H1 (cell line): ENCODE data around the gene ACTG2. TPM values are rescaled to one million over a fixed set of nuclear protein-coding genes. Genes with fewer than 3 reads are reported as not detected.

Source experiments
- CTCF ChIA-PET: fragments of 300-600 bp; sonication (Branson Sonifier 250); formaldehyde crosslinking; loops from one replicate; lab custom pipeline; 2021; ENCODE audit not compliant: partially characterized antibody; lab: Charles Lee
- POLR2A ChIA-PET: fragments of 300-600 bp; sonication (Branson Sonifier 250); formaldehyde crosslinking; loops from one replicate; lab custom pipeline; 2021; ENCODE audit warnings: inconsistent platforms; ENCODE audit not compliant: partially characterized antibody; lab: Charles Lee
- DNase-seq, 2 experiments: peaks; one replicate each; pipeline versions ENCODE4 v3.0.0 to v3.0.0-alpha.2; 2010 to 2022; ENCODE audit warnings: low spot score in 2 of 2, low read depth in 1 of 2, mixed read lengths in 1 of 2
- FAIRE-seq: peaks from 2 replicates; lab custom pipeline; 2011; peaks lifted over from hg19 to GRCh38; lab: Jason Lieb, UNC
- H2AFZ ChIP-seq: 2 replicates; pipeline ENCODE4 v1.8.1; 2012; ENCODE audit warnings: low read length, inconsistent platforms
- H2AK5ac ChIP-seq: 2 replicates; pipeline ENCODE4 v1.6.1; 2013; ENCODE audit warnings: low read depth, low read length
- H2BK120ac ChIP-seq: replicated peaks from 2 replicates; pipeline ENCODE3; 2013; ENCODE audit warnings: low read depth, low read length, inconsistent platforms
- H2BK12ac ChIP-seq: 2 replicates; pipeline ENCODE4 v1.6.1; 2013; ENCODE audit warnings: low read depth, low read length
- H2BK15ac ChIP-seq: 2 replicates; pipeline ENCODE4 v1.6.1; 2013; ENCODE audit warnings: low read length
- H2BK20ac ChIP-seq: 2 replicates; pipeline ENCODE4 v1.6.1; 2013; ENCODE audit warnings: low read length
- H2BK5ac ChIP-seq: 2 replicates; pipeline ENCODE4 v1.6.1; 2013; ENCODE audit warnings: low read depth, low read length
- H3K14ac ChIP-seq: 2 replicates; pipeline ENCODE4 v1.6.1; 2013; ENCODE audit warnings: inconsistent platforms; ENCODE audit not compliant: insufficient read length
- H3K18ac ChIP-seq: 2 replicates; pipeline ENCODE4 v1.6.1; 2013; ENCODE audit warnings: low read length; ENCODE audit errors: extremely low read depth
- H3K23ac ChIP-seq: 2 replicates; pipeline ENCODE4 v1.6.1; 2013; ENCODE audit warnings: inconsistent platforms; ENCODE audit not compliant: insufficient read length
- H3K23me2 ChIP-seq: 2 replicates; pipeline ENCODE4 v1.6.1; 2013; ENCODE audit warnings: low read depth, low read length
- H3K27ac ChIP-seq: 2 replicates; pipeline ENCODE4 v1.6.1; 2011; ENCODE audit warnings: low read depth, low read length, inconsistent platforms
- H3K27me3 ChIP-seq, 4 experiments: replicated peaks in 1 of 4; 1 replicate in 1 of 4; 2 replicates in 3 of 4; pipeline versions ENCODE4 v1.6.1 to v1.8.1; 2011 to 2013; ENCODE audit warnings: low read length in 3 of 4, mild to moderate bottlenecking in 3 of 4, inconsistent platforms in 2 of 4, mixed read lengths in 2 of 4, moderate library complexity in 1 of 4; ENCODE audit not compliant: control insufficient read depth in 3 of 4, insufficient read depth in 3 of 4; ENCODE audit errors: extremely low read depth in 1 of 4
- H3K36me3 ChIP-seq, 4 experiments: 2 replicates each; pipeline versions ENCODE4 v1.6.1 to v1.8.1; 2011 to 2013; ENCODE audit warnings: mild to moderate bottlenecking in 4 of 4, low read length in 3 of 4, moderate library complexity in 2 of 4, control low read depth in 1 of 4, inconsistent platforms in 1 of 4; ENCODE audit not compliant: insufficient read depth in 4 of 4, control insufficient read depth in 2 of 4
- H3K4ac ChIP-seq: replicated peaks from 2 replicates; pipeline ENCODE3; 2013; ENCODE audit warnings: low read length, low read depth, mixed read lengths, inconsistent platforms; ENCODE audit not compliant: insufficient read length
- H3K4me1 ChIP-seq, 4 experiments: replicated peaks in 1 of 4; 1 replicate in 1 of 4; 2 replicates in 3 of 4; pipeline versions ENCODE4 v1.6.1 to v1.8.1; 2011 to 2013; ENCODE audit warnings: low read length in 3 of 4, inconsistent platforms in 2 of 4, mixed read lengths in 1 of 4; ENCODE audit not compliant: insufficient read depth in 4 of 4, control insufficient read depth in 3 of 4
- H3K4me2 ChIP-seq, 2 experiments: 2 replicates each; pipeline versions ENCODE4 v1.6.1 to v1.8.1; 2011 to 2013; ENCODE audit warnings: low read depth in 2 of 2, low read length in 2 of 2, control low read depth in 1 of 2, inconsistent platforms in 1 of 2, mild to moderate bottlenecking in 1 of 2; ENCODE audit not compliant: insufficient read depth in 1 of 2
- H3K4me3 ChIP-seq, 4 experiments: fragments of 200-600, 300-600 bp in 1 of 4; sonication (generic), shearing (Covaris generic), sonication (Bioruptor Twin) in 1 of 4; 2 replicates each; pipeline versions ENCODE4 v1.5.1 to v1.8.1; 2011 to 2016; ENCODE audit warnings: low read length in 4 of 4, low read depth in 3 of 4, control low read depth in 2 of 4, inconsistent platforms in 2 of 4, mild to moderate bottlenecking in 2 of 4, mixed read lengths in 1 of 4, moderate library complexity in 1 of 4; ENCODE audit not compliant: insufficient read depth in 2 of 4; ENCODE audit errors: extremely low read depth in 1 of 4
- H3K56ac ChIP-seq: replicated peaks from 2 replicates; pipeline ENCODE3; 2013; ENCODE audit warnings: low read depth, mild to moderate bottlenecking, mixed read lengths, low read length, inconsistent platforms; ENCODE audit not compliant: insufficient read length
- H3K79me1 ChIP-seq: 2 replicates; pipeline ENCODE4 v1.6.1; 2013; ENCODE audit warnings: low read depth, low read length, control low read depth
- H3K79me2 ChIP-seq, 2 experiments: 2 replicates each; pipeline versions ENCODE4 v1.6.1 to v1.8.1; 2012 to 2013; ENCODE audit warnings: low read length in 2 of 2, mild to moderate bottlenecking in 2 of 2, inconsistent platforms in 1 of 2; ENCODE audit not compliant: insufficient read depth in 2 of 2, control insufficient read depth in 1 of 2
- H3K9ac ChIP-seq, 4 experiments: replicated peaks in 1 of 4; 1 replicate in 1 of 4; 2 replicates in 3 of 4; pipeline versions ENCODE4 v1.6.1 to v1.8.1; 2011 to 2013; ENCODE audit warnings: low read depth in 3 of 4, low read length in 3 of 4, control low read depth in 2 of 4, mild to moderate bottlenecking in 2 of 4, moderate library complexity in 2 of 4, inconsistent platforms in 1 of 4; ENCODE audit errors: extremely low read depth in 1 of 4
- H3K9me3 ChIP-seq, 2 experiments: 2 replicates each; pipeline versions ENCODE4 v1.6.1 to v1.8.1; 2012 to 2013; ENCODE audit warnings: mild to moderate bottlenecking in 2 of 2, moderate library complexity in 2 of 2, control low read depth in 1 of 2, inconsistent platforms in 1 of 2, low read depth in 1 of 2, low read length in 1 of 2, mixed read lengths in 1 of 2; ENCODE audit not compliant: insufficient read depth in 2 of 2
- H4K20me1 ChIP-seq, 2 experiments: replicated peaks in 1 of 2; 2 replicates each; pipeline versions ENCODE3 to v1.8.1; 2011 to 2013; ENCODE audit warnings: inconsistent platforms in 2 of 2, low read length in 2 of 2, mild to moderate bottlenecking in 1 of 2; ENCODE audit not compliant: insufficient read depth in 2 of 2, control insufficient read depth in 1 of 2
- H4K5ac ChIP-seq: 2 replicates; pipeline ENCODE4 v1.6.1; 2013; ENCODE audit warnings: low read length, low read depth, mixed read lengths, inconsistent platforms; ENCODE audit not compliant: insufficient read length
- H4K8ac ChIP-seq: 2 replicates; pipeline ENCODE4 v1.8.0; 2013; ENCODE audit warnings: mild to moderate bottlenecking, moderate library complexity, low read length, inconsistent platforms; ENCODE audit not compliant: insufficient read depth; ENCODE audit errors: extremely low read depth
- H4K91ac ChIP-seq: replicated peaks from 2 replicates; pipeline ENCODE3; 2013; ENCODE audit warnings: low read length, mixed read lengths, inconsistent platforms; ENCODE audit not compliant: insufficient read length
- CBX5 ChIP-seq: fragments of 300-800, 300-1000 bp; sonication (generic); IDR thresholded peaks from 2 replicates; pipeline ENCODE4 v1.7.1; 2016; ENCODE audit warnings: antibody characterized with exemption, low read length, low read depth
- FOSL1 ChIP-seq: IDR thresholded peaks from 2 replicates; pipeline ENCODE4 v1.6.1; 2011; ENCODE audit warnings: mild to moderate bottlenecking, low read depth, low read length, moderate library complexity; ENCODE audit not compliant: insufficient read depth
- NANOG ChIP-seq: IDR thresholded peaks from 2 replicates; pipeline ENCODE4 v1.6.1; 2011; ENCODE audit warnings: low read length, low read depth, mild to moderate bottlenecking, inconsistent platforms; ENCODE audit not compliant: insufficient read depth, poor library complexity, severe bottlenecking
- POU5F1 ChIP-seq: IDR thresholded peaks from 2 replicates; pipeline ENCODE4 v1.6.1; 2011; ENCODE audit warnings: low read depth, mild to moderate bottlenecking, low read length, moderate library complexity
- RXRA ChIP-seq: IDR thresholded peaks from 2 replicates; pipeline ENCODE4 v1.6.1; 2011; ENCODE audit warnings: low read depth, mild to moderate bottlenecking, low read length, moderate library complexity; ENCODE audit not compliant: insufficient read depth
- SP1 ChIP-seq: IDR thresholded peaks from 2 replicates; pipeline ENCODE4 v1.6.1; 2011; ENCODE audit warnings: low read depth, low read length
- SP2 ChIP-seq: IDR thresholded peaks from 2 replicates; pipeline ENCODE4 v1.6.1; 2012; ENCODE audit warnings: mild to moderate bottlenecking, low read length, inconsistent platforms
- TAF1 ChIP-seq: IDR thresholded peaks from 2 replicates; pipeline ENCODE4 v1.6.1; 2011; ENCODE audit warnings: mild to moderate bottlenecking, low read depth, low read length
- TAF7 ChIP-seq: optimal IDR thresholded peaks from 2 replicates; pipeline ENCODE3; 2011; ENCODE audit warnings: low read depth, mild to moderate bottlenecking, inconsistent platforms, low read length, moderate library complexity, borderline replicate concordance
- WGBS, 2 experiments: shearing (Covaris generic) in 1 of 2; methylation state at CpG; one replicate each; pipeline versions ENCODE4 v1.1.6 to v1.1.7; 2013 to 2015; ENCODE audit warnings: low lambda C conversion rate in 2 of 2, mixed read lengths in 2 of 2, inconsistent platforms in 1 of 2, low coverage in 1 of 2, missing lambda C conversion rate in 1 of 2; ENCODE audit not compliant: insufficient replicate concordance in 2 of 2, insufficient coverage in 1 of 2, insufficient read length in 1 of 2; ENCODE audit errors: extremely low coverage in 1 of 2, missing lambda C conversion rate in 1 of 2; 5-methylcytosine and 5-hydroxymethylcytosine counted together
- polyA plus RNA-seq, 7 experiments: library from polyadenylated mRNA; depleted of rRNA in 3 of 7; stranded (reverse) in 5 of 7; unstranded in 2 of 7; fragments of >200 nt in 5 of 7; fragments of 200-250 nt in 2 of 7; gene quantifications; 1 replicate in 5 of 7; 2 replicates in 1 of 7; 4 replicates in 1 of 7; pipeline versions ENCODE4 v1.2.1 to v1.2.3, GENCODE V29; 2011 to 2013; ENCODE audit warnings: missing spikeins in 2 of 7, mixed read lengths in 2 of 7
- total RNA-seq: library from RNA; stranded (reverse); fragmentation: NEBNext Ultra II Directional; extraction: Animal tissue kit (Norgen Biotek cat#: 25700); gene quantifications from 2 replicates; pipeline ENCODE4 v1.2.1, GENCODE V29; 2021
- TF ChIP-seq, protein P1 (sequence below), 3 experiments: IDR thresholded peaks; 1 replicate in 2 of 3; 2 replicates in 1 of 3; pipeline versions ENCODE4 v1.5.1 to v1.6.1; 2011; ENCODE audit warnings: low read length in 3 of 3, mild to moderate bottlenecking in 3 of 3, inconsistent platforms in 2 of 3, low read depth in 1 of 3, moderate library complexity in 1 of 3; ENCODE audit not compliant: insufficient read depth in 1 of 3; ENCODE audit errors: control extremely low read depth in 1 of 3

ACTG2 gene
- total and polyA plus RNA-seq, 2 of the 8 experiments (the other 6 are each of a cell fraction or from before 2014, with no cell fraction given) = 6.2 to 13.7 TPM

DNA sequence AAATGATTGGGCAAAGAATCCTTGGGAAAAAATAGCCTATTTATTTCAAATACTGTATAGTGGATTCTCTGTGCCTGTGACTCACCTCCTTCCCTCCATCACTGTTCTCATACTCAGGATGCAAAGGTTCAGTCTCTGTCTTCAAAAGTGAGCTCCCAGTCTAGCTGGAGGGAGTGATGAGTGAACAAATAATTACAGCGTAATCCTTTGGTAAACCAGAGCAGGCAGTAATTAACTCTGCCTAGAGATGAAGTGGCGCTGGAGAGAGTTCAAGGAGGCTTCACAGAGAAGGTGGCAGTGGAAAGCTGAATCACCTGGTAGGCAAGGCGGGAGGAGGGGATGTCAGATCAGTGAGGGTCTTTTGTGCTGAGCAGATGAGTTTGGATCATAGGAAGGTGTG lies 40.4 kb downstream of the ACTG2 start:
- Histone ChIP-seq H3K9ac (no peak overlapping the region; a peak in 1 of 7 replicates), H2BK12ac (no peak overlapping the region), H3K27ac (no peak overlapping the region), H3K79me1 (peaks cover 21% of the 10 kb centered on the region), H3K4me3 (no peak overlapping the region), H3K4ac (no peak overlapping the region), H3K23me2 (no peaks in the 10 kb centered on the region; the same call in 1 of the 2 replicates), H3K4me1 (no peaks in the 10 kb centered on the region), H3K18ac (no peak overlapping the region), H3K23ac (no peak overlapping the region), H3K56ac (no peak overlapping the region), H4K8ac (no peak overlapping the region), H3K9me3 (no peaks in the 10 kb centered on the region), H2AK5ac (no peak overlapping the region), H2AFZ (no peak overlapping the region), H3K4me2 (no peak overlapping the region), H4K20me1 (peaks cover 13 to 22% of the 10 kb centered on the region in 2 experiments), H3K14ac (no peak overlapping the region), H3K27me3 (no peaks in the 10 kb centered on the region), H2BK5ac (no peak overlapping the region), H2BK20ac (no peak overlapping the region), H3K79me2 (peaks cover 32 to 92% of the 10 kb centered on the region in 2 experiments), H2BK120ac (no peak overlapping the region), H4K91ac (no peak overlapping the region), H3K36me3 (peaks cover 0 to 12% (median 7%) of the 10 kb centered on the region in 4 experiments; a peak in 4 of 8 replicates), H4K5ac (no peak overlapping the region), H2BK15ac (no peak overlapping the region)
- 88% methylated on average over 3 of the region's 3 CpGs; no CpG with 5 or more reads in 1 of the 2 experiments for WGBS, 2 experiments
- FAIRE-seq = no peak
- TF ChIP-seq CBX5 (no peak), NANOG (no peak), TAF7 (no peak), TAF1 (no peak), SP1 (no peak), FOSL1 (no peak), POU5F1 (no peak), RXRA (no peak), SP2 (no peak)
- TF ChIP-seq, protein P1, sequence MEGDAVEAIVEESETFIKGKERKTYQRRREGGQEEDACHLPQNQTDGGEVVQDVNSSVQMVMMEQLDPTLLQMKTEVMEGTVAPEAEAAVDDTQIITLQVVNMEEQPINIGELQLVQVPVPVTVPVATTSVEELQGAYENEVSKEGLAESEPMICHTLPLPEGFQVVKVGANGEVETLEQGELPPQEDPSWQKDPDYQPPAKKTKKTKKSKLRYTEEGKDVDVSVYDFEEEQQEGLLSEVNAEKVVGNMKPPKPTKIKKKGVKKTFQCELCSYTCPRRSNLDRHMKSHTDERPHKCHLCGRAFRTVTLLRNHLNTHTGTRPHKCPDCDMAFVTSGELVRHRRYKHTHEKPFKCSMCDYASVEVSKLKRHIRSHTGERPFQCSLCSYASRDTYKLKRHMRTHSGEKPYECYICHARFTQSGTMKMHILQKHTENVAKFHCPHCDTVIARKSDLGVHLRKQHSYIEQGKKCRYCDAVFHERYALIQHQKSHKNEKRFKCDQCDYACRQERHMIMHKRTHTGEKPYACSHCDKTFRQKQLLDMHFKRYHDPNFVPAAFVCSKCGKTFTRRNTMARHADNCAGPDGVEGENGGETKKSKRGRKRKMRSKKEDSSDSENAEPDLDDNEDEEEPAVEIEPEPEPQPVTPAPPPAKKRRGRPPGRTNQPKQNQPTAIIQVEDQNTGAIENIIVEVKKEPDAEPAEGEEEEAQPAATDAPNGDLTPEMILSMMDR (IDR thresholded peaks at IDR 0.05; ENCODE audit: control extremely low read depth in 1 of 3, insufficient read depth in 1 of 3, low read depth in 1 of 3, low read length in 3 of 3) = no peak
- ChIA-PET POLR2A (interaction anchor here (1.1 to 1.4 kb wide), 3 partner anchors 11 to 14 kb away, joined by 3 to 7 read pairs (median 4); no protein-coding TSS in a partner anchor), CTCF (interaction anchor here (1.2 to 1.9 kb wide), 4 partner anchors 12 to 22 kb away, joined by 3 to 6 read pairs (median 4); no protein-coding TSS in a partner anchor)
- DNase-seq = no peak
